Measurements from ENCODE around the gene GOT2.

The GOT2 gene

GRCh38 chr16:58658796-58659211 is 75.3 kb downstream of the GOT2 start:
- in situ Hi-C loops (cut with HindIII; ENCODE audit: low sequenced_read_pairs): no loop called here
